ENCODE data around the gene TMEM14A.
A peak's percentile ranks its signal among the peaks of the same experiment; 100 is the strongest.
"Not testable (repeated sequence)": the region's sequence is repeated elsewhere in the genome, so short reads cannot be mapped to it uniquely, and the experiment has no call there.

TMEM14A gene

DNA sequence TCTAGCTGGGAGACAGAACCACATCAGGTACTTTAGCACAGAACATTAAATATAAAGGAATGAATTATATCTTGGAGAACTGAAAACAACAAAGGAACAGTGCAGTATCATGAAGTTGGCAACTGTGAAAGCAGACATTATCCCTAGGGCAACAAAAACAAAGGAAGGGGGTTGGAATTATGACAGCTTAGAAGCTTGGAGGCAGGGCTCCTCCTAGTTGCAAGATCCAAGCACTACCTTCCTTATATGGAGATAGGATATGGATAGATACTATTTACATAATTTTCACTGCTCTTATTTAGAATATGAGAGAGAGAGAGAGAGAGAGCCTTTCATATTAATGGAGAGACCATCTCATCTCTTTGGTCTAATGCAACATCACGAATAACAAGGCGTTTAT is 27.0 kb downstream of the TMEM14A start:
- no peak for DNase-seq (ENCODE audit: low spot score)

- DNase-seq (ENCODE audit: low spot score): no peak
Measured at GRCh38 chr6:52704060-52704459, 33.1 kb downstream of the TMEM14A start.

DNA sequence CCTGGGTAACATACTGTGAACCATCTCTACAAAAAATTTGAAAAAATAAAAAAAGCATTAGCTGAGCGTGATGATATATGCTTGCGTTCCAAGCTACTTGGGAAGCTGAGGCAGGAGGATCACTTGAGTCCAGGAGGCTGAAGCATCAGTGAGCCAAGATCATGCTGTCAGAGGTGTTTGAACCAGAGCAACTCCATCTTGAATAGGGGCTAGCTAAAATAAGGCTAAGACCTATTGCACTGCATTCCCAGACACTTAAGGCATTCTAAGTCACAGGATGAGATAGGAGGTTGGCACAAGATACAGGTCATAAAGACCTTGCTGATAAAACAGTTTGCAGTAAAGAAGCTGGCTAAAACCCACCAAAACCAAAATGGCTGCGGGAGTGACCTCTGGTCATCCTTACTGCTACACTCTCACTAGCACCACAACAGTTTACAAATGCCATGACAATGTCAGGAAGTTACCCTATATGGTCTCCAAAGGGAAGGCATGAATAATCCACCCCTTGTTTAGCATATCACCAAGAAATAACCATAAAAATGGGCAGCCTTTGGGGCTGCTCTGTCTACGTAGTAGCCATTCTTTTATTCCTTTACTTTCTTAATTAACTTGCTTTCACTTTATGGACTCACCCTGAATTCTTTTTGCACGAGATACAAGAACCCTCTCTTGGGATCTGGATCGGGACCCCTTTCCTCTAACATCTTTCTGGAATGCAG is 34.0 kb downstream of the TMEM14A start:
- not testable (repeated sequence) for DNase-seq (ENCODE audit: low spot score)

DNA sequence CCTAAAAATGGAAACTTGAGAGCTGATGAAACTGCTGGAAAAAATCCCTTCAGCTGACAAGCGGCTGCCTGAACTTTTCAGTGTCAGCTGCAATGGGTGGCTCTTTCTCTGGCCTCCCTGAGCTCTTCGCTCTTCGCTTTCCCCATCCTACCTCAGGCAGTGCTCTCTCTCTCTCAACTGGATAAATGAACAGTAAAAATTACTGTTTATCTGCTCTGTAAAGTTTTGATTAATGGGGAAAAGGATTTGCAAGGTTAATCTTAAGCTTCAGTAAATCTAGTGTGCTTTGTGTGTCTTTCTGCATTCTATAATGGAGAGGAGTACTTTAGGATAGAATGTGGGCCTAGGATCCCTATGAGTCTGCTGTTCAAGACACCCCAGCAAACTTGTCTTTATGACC is 35.1 kb downstream of the TMEM14A start:
- DNase-seq (ENCODE audit: low spot score): no peak

- DNase-seq (ENCODE audit: low spot score): no peak
Measured at GRCh38 chr6:52707963-52708680, 37.2 kb downstream of the TMEM14A start.

DNA sequence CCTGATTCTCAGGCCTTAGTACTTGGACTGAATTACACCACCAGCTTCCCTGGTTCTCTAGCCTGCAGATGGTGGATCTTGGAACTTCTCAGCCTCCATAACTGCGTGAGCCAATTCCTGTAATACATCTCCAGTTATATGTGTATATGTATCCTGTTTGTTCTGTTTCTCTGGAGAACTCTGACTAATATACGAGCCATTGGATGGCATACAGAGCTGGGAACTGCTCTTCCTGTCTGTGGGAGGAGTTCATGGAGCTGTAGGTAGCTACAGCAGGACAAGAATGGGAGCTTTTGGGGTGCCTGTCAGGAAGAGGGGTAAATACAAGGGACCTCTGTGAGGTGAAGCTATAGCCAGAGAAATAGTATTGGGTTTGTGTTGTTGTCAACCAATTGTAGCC is 41.2 kb downstream of the TMEM14A start:
- DNase-seq (ENCODE audit: low spot score): no peak

- DNase-seq (ENCODE audit: low spot score): not testable (repeated sequence)
Measured at GRCh38 chr6:52714761-52715160, 43.8 kb downstream of the TMEM14A start.

- DNase-seq (ENCODE audit: low spot score): peak; percentile 29
Measured at GRCh38 chr6:52718550-52718949, 47.6 kb downstream of the TMEM14A start.

GRCh38 chr6:52720321-52720720 is 49.4 kb downstream of the TMEM14A start:
- no peak for DNase-seq (ENCODE audit: low spot score)

DNA sequence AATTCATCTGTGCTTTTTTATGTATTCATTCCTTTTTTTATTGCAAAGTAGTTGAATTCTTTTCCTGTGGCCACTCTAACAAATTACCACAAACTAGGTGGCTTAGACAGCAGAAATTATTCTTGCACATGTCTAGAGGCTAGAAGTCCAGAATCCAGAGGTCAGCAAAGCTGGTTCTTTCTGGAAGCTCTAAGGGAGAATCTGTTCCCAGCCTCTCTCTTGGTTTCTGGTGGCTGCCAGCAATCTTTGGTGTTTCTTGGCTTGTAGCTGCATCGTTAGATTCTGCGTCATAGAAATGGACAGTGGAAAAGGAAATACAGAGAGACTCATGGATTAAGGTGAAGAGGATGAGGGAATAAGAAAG is 53.1 kb downstream of the TMEM14A start:
- peak; percentile 54 for DNase-seq (ENCODE audit: low spot score)

DNA sequence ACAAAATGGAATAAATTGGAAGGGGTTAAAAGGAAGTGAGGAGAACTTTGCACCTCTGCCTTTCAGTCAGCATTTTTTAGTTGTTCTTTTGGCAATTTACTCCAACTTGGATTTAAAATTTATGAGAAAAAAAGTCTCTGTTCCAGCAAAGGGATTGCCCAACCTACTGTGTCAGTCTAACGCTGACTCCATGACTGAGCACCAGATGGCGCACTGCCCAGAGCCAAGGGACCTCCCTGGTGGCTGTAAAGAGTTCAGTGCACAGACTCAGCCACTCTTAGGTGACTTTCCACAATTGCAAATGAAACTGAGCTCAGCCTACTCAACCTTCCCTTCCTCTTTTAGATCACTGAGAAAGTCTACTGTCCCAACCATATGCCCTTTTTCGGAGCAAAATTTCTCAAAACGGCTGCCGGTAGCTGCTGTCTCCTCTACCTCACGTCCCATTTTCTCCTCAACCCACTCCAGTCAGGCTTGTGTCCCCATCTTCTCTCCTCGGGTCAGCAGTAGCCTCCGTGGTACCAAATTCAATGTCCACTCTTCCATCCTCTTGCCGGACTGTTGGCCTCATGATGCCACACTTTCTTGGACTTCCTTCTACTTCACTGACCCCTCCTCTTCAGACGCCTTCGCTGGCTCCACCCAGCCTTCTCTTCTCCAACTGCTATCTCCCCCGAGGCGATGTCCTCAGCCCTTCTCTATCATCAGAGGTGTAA is 53.7 kb downstream of the TMEM14A start:
- DNase-seq (ENCODE audit: low spot score): peak; percentile 80

DNA sequence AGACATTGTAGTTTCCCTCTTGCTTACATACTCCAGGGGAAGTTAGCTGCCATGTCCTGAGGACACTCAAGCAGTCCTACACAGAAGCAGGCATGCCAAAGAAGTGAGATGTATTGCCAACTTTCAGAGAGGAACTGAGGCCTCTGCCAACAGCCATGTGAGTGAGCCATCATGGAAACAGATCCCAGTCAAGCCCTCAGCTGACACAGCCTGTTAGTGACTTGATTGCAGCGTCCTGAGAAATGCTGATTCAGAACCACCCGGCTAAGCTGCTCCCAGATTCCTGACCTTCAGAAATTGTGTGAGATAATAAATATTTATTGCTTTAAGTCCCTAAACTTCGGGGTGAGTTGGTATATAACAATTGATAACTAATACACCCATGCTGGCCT is 54.2 kb downstream of the TMEM14A start:
- no peak for DNase-seq (ENCODE audit: low spot score)

- DNase-seq (ENCODE audit: low spot score): peak; percentile 22
Measured at GRCh38 chr6:52725535-52726192, 54.8 kb downstream of the TMEM14A start.

- no peak for DNase-seq (ENCODE audit: low spot score)
Measured at GRCh38 chr6:52726193-52726542, 55.3 kb downstream of the TMEM14A start.

GRCh38 chr6:52726741-52727535 is 56.0 kb downstream of the TMEM14A start:
- no peak for DNase-seq (ENCODE audit: low spot score)

GRCh38 chr6:52727908-52728307 is 57.0 kb downstream of the TMEM14A start:
- DNase-seq (ENCODE audit: low spot score): no peak

- DNase-seq (ENCODE audit: low spot score): no peak
Measured at GRCh38 chr6:52728394-52728793, 57.5 kb downstream of the TMEM14A start.

GRCh38 chr6:52729576-52729975 is 58.7 kb downstream of the TMEM14A start:
- no peak for DNase-seq (ENCODE audit: low spot score)

GRCh38 chr6:52731719-52732118 is 60.8 kb downstream of the TMEM14A start:
- no peak for DNase-seq (ENCODE audit: low spot score)

DNA sequence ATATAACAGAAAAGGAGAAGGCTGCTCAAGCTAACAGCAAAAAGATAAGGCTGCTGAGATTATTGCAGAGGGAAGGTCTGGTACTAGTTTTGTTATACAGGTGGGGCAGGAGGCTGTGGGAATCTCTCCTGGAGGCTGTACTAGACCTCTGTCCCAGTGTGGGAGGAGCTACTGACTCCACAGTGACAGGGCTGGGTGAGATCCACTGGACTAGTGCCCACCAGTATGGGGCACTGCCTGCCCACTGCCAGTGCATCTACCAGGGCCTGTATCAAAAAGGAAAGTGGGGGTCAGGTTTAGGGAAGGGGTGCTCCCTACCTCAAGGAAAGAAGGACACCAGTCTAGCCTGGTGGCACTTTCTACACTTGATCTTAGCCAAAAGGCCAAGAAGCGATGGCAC is 62.3 kb downstream of the TMEM14A start:
- no peak for DNase-seq (ENCODE audit: low spot score)

DNA sequence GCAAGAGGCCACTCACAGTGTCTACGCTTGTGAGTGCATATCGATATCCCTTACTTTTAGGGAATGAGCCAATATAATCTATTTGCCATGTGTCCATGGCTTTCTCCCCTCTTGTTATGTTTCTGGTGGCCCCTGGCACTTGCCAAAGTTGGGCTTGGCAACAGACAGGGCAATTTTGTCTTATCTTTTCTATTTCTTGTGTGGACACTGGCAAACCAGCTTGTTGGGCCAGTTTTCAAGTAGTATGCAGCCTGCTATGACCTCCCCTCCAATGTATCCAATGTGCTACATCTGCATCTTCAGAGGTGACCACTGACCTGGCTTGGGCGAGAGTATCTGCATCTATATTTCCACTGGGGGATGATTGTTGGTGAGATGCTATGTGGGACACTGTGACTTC is 63.2 kb downstream of the TMEM14A start:
- DNase-seq (ENCODE audit: low spot score): no peak

GRCh38 chr6:52735071-52735470 is 64.2 kb downstream of the TMEM14A start:
- DNase-seq (ENCODE audit: low spot score): no peak

All from AG08395 (cell line).